ENCODE measurements around the gene RNF17.

The RNF17 gene

DNA sequence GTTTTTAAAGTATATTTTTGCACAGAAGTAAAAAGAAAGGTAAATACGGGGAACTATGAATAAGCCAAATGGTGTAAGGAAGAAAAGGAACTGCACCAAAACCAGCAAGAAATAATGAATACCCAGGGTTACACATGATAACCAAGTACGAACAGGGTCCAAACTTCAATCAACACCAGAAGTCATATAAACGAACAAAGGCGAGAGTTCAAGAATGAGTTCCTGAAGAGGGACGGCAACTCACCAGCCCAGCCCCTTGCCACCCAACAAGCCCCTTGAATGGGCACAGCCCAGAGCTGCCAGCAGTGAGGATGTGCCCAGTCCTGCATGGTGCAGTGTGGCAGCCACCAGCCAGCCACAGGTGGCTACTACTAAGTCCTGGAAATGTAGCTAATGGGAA, 132.1 kb downstream of the RNF17 start:
- no peak for DNase-seq (ENCODE audit: low spot score)

DNA sequence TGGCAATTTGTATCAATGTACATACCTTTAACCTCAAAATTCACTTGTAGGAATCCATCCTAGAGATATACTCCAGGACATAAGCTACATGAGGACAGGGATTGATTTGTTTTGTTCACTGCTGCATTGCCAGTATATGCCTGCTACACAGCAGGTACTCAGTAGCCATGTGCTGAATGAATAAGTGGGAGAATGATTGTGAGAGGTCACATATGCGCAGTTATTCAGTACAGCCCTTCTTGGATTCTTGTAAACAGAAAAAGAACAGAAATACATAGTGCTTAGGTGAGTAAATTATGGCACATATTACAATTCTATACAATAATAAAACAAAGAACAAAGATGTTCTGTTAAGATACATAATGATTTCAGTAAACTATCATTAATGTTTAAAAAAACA, 133.3 kb downstream of the RNF17 start:
- no peak for DNase-seq (ENCODE audit: low spot score)

DNA sequence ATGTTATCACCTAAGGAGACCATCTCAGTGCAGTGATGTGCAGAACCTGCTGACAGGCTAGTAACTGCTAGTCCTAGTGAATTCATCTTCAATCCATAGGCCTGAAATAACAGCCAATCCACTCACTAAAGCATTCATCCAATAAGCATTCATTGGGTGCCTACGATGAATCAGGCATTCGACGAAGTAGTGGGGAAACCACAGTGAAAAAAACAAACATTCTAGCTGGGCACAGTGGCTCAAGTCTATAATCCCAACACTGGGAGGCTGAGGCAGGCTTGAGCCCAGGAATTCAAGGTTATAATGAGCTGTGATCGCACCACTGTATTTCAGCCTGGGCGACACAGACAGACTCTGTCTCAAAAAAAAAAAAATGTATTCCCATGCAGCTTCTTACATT, 135.6 kb downstream of the RNF17 start:
- peak; percentile 33 for DNase-seq (ENCODE audit: low spot score)

DNA sequence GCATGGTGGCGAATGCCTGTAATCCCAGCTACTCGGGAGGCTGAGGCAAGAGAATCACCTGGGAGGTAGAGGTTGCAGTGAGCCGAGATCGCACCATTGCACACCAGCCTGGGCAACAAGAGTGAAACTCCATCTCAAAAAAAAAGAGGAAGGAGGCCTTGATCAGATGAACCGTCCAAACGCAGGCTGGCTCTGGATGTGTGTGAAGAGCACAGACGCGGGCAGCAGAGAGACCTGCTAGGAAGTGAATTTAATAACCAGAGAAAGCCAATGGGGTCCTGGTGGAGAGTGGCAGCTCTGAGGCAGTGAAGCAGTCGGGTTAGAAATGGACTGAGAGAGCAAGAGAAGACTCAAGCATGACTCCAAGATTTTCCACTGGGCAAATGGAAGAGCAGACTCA, 136.5 kb downstream of the RNF17 start:
- no peak for DNase-seq (ENCODE audit: low spot score)

DNA sequence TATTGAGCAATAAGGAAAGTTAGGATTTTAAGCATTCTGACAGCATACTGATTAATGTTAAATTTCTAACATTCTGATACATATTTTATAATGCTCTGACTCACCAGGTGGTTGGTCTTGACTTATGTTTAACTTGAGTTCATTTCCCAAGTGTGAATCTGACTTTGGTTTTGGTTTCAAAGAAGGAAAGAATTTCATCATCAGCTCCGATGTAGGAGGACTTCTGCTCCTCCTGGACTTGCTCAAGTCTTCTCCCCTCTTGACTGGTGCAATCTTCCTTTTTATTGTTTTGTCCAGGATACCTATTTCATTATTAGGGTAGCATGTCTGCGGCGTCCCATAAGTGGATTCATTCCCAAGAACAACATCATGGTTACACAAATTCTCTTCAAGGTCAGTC, 141.3 kb downstream of the RNF17 start:
- DNase-seq (ENCODE audit: low spot score): no peak

DNA sequence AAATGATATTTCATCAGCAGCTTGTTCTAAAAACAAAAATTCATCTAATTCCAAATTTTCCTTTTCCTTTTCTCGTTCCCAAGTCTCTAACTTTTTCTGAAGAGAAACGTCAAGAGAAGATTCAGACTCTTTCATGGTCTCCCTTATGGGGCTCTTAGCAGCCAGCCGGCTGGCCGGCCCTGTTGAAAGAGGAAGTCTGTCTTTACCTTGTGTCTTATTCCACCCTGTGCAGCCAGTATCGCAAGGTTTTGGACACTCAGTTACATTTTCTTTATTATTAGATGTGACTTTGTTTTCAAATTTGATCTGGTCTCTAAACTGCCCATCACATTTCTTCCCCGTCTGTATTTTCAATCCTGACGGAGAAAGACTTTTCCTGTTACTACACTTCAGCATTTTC, 142.3 kb downstream of the RNF17 start:
- no peak for DNase-seq (ENCODE audit: low spot score)

DNA sequence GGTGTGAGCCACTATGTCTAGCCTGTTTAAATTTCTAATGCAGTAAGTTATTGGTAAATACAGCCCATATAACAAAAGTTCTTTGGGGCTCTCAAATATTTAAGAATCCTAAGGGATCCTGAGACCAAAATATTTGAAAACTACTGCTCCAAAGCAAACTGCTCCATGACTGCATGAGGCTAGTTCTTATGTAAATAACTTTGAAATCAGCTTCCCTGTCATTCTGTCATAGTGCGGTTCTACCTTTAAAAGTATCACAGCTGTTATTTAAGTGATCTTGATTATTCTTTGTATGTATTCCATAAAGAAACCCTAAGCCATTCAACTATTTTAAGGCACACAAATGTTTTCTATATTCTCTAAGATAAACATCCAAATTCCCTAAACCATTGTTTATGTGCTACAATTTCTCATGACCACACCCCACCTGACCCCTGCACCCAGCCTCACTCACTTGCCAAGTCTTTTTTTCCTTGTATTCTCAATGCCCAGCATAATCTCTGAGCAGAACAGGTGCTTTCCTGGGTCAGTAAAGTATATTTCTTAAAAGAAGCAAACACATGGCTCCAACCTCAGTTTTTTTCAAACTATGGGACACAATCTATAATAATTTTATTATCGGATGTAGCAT, 146.6 kb downstream of the RNF17 start:
- DNase-seq (ENCODE audit: low spot score): no peak

DNA sequence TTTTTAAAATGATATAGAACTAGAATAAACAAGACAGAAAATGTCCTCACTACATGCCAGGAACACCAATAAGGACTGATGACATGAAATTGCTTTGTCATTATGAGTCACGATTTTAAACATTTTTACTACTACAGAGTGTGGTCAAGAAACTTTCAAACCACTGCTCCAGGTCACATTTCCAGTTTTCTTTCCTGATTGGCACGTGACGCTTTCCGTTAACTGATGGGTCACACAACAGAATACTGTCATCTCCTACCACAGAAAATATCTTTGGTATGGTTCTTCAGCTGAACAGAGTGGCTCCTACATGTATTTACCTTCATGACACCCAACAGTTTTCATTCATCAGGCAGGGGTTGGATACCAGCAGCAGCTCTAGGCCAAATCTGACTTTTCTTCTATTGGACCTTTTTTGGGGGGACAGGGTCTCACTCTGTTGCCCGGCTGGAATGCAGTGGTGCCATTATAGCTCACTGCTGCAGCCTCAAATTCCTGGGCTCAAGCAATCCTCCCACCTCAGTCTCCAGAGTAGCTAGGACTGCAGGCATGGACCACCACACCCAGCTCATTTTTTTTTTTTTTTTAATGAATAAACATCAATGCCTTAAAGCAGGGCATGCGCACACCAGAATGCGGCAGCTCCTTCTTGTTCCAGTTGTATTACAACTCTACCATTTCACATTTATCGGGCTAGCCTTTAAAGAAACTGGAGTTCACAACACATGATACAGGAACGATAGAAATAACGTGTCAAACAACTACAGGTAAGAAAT, 147.4 kb downstream of the RNF17 start:
- peak; percentile 47 for DNase-seq (ENCODE audit: low spot score)

DNA sequence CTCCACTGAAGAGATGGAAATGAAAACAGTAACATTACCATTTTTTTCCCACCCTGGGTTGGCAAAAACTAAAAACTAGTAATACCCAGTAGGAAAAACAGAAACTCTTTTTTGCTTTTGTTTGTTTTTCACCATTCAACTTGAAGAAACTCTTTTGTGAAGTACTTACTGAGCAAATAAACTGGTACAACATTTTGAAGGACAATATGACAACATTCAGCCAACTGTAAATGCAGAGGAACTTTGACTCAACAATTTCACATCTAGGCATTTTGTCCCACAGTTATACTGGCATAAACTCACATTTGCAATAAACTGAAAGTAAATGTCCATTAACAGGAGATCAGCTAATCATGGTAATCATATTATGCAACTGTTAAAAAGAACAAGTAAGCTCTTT, 152.5 kb downstream of the RNF17 start:
- DNase-seq (ENCODE audit: low spot score): no peak

DNA sequence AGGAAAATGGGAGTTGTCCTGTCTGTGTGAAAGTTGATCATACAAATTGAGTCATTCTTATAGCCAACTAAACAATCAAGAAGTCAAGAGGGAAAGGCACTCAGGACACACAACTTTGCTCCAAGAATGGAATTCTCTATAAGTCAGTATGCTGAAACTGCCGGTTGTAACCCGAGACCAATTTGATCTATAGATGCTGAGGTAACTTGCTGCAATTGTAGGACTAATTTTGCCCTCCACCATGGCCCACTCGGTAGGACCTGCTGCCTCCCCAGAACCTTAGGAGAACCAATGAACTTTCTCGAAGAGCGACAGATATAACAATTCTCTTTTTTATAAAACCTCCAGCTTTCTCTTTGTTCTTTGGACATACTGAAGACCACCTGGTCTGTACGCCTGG, 157.0 kb downstream of the RNF17 start:
- DNase-seq (ENCODE audit: low spot score): no peak

DNA sequence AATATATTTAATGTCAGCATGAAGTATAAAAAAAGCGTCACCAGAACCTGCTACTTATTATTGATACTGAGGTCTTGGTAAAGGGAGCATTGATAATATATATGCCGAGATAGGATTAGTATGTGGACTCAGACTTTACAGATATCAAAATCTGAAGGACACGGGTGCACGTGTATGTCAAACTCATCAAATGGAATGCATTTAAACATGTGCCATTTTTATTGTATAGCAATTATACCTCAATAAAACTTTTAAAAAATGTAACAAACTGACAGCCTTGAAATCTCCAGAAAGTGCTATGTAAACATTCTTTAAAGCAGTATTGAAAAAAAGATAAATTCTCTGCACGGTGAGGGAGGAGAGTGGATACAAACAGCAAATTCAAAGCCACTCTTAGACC, 157.9 kb downstream of the RNF17 start:
- no peak for DNase-seq (ENCODE audit: low spot score)

DNA sequence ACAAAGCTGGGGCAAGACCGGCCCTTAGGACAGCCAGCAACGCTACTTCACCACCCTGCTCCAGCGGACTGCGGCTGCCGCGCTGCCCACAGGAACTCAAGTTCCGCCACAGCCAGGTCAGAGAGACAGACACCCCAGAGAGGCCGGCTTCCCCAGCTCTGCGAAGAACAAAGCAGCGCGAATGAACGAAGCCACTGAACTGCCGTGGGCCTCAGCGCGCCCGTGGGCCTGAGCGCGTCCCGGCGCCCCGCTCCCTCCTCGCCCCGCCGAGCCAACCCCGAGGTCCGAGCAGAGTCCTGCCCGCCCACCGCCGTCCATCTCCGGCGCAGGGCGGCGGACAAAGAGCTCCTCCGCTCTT, 158.4 kb downstream of the RNF17 start:
- peak; percentile 54 for DNase-seq (ENCODE audit: low spot score)

DNA sequence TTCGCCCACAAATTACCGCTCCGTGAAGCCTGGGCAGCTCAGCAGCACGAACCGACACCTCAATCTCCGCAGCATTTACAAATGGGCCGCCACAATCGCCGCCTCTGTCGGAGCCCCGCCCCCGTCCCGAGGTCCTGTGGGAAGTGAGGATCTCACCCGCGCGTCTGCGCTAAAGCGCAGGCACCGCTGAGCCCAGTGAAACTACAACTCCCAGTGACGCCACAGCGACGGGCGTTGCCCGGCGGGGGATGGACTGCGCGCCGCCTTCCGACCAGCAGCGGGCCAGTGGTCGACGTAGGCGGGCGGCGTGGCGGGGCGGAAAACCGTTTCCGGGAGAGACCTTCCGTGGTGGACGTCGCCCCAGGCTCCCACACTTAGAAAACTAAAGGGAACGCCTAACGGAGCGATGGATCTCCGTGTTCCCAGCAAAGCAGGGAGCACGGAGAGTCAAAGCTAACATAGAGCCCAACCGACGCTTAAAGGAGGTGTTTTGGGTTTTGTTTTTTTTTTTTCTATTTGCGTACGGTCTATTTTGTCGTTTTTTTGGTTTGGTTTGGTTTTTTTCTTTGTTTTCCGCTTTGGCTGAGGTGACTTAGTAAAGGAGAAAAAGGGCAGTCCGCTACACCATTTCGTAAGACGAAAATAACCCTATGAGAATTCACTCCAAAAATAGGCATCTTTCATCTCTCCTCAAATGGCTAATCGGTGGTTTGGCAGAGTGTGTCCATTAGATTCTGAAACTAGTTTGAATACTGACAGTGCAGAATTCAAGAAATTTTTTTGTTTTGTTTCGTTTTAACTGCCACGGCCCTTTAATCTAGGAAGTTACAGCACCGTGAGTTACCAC, 159.0 kb downstream of the RNF17 start:
- peak; percentile 96 for DNase-seq (ENCODE audit: low spot score)

DNA sequence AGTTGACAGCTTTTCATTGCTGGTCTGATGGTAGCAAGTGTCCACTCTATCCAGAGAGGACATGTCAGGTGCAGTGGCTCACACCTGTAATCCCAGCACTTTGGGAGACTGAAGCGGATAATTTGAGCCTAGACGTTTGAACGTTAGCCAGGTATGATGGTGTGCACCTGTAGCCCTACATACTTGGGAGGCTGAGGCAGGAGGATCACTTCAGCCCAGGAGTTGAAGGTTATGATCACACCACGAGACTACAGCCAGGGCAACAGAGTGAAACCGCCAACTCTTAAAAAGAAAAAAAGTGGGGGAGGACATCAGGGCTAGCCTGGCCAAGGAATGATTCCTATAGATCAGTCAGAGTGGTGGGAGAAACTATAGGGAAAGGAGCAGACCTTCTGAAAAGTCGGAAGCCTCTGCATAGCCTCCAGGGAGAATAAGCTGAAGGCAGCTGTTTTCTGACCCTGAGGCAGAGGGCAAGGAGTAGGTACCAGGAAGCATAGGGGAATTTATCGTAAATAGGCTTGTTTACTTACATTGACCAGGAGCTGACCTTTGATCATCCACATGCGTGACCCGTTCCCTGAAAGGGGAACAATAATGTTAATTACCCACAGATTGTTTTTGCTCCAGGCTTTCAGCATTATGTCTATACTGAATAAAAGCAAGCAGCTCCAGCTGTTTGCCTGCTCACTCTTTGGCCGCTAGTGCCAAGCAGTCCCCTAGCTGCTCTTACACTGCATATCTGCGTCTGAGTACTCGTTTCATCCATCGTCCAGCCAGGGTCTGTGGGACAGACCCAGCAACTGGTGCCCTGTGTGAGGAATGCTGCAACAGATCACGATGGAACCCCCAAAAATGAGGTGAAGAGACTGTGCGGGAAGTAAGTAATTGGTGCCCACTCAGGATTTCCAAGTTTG, 161.6 kb downstream of the RNF17 start:
- no peak for DNase-seq (ENCODE audit: low spot score)

DNA sequence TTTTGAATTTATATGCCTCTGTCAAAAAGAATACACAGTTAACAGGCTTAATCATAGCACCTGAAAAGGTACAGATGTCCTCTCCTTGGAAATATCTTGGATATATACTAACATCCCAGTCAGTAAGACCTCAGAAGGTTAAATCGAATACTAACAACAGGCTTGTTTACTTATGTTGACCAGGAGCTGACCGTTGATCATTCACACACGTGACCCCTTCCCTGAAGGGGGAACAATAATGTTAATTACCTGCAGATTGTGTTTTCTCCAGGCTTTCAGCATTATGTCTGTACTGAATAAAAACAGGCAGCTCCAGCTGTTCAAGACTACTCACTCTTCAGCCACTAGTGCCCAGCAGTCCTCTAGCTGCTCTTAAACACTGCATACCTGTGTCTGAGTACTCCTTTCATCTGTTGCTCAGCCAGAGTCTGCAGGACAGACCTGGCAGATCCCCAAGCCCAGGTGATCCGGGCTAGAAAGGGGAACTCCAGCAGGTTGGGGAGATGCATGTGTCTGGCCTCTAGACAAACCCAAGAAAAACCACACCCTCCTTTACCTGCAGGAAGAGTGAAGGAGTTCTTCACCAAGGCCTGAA, 163.9 kb downstream of the RNF17 start:
- no peak for DNase-seq (ENCODE audit: low spot score)

DNA sequence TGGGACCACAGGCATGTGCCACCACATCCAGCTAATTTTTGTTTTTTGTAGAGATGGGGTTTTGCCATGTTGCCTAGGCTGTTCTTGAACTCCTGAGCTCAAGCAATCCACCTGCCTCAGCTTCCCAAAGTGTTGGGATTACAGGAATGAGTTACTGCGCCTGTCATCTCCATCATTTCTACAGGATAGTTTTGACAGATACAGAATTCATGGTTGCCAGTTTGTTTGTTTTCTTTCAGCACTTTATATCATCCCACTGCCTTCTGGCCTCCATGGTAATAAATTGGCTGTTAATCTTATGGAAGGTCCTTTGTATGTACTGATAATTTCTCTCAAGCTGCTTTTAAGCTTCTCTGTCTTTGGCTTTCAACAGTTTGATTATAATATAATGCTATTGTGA, 165.2 kb downstream of the RNF17 start:
- DNase-seq (ENCODE audit: low spot score): no peak

All from AG08396 (cell line).